ENCODE results near the gene HDGFL2.

HDGFL2 gene

DNA sequence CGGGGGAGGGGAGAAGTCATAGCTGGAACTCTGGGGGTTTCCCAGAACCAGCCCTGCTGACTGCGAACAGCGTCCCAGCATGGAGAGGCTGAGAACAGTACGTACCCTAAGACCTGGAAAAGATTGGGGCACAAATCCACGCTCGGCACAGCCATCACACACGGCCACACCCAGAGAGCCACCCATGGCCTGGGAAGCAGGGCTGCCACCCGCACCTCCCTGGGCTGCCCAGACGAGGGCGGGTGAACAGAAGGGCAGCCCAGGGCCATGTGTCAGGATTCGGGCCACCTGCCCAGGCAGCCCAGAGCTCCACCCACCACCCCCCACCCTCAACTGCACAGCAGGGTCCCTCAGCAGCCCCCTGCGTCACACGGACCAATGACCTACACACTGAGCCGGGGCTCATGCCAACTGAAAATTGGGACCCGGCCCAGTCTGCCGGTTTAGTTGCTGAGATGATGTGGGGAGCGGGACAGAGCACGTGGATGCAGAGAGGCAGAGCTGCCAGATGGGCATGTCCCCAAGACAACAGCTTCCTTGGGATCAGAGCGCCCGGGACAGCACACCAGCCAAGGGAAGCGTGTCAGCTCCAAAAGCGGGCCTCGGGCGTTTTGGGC, 23.0 kb upstream of the HDGFL2 start:
- no peak for TF ChIP-seq CTCF (IDR thresholded peaks at IDR 0.05; ENCODE audit: low read depth, low read length)
- H3K4me3 ChIP-seq (replicated peaks in 1 of 2; ENCODE audit: low read depth in 2 of 2, low read length in 2 of 2) = no peak overlapping the region
- no peak for DNase-seq (ENCODE audit: low read depth in 2 of 2)

DNA sequence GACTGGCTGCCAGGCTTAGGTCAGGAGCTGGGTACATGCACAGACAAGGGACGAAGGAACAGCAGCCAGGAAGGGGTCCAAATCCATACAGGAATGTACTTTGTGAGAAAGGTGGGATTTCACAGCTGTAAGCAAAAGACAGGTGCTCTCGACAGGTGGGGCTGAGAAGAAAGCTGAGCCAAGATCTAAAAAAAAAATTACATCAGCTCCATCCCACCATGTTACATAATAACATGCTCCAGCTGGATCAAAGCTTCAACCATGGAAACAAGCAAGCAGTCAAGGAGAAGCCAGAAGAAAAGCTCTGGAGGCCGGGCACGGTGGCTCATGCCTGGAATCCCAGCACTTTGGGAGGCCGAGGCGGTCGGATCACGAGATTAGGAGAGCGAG, 22.5 kb upstream of the HDGFL2 start:
- H3K4me3 ChIP-seq (replicated peaks in 1 of 2; ENCODE audit: low read depth in 2 of 2, low read length in 2 of 2) = no peak overlapping the region
- no peak for TF ChIP-seq CTCF (IDR thresholded peaks at IDR 0.05; ENCODE audit: low read depth, low read length)
- DNase-seq (ENCODE audit: low read depth in 2 of 2) = no peak

- no peak overlapping the region for H3K4me3 ChIP-seq (replicated peaks in 1 of 2; ENCODE audit: low read depth in 2 of 2, low read length in 2 of 2)
- DNase-seq (ENCODE audit: low read depth in 2 of 2) = no peak
- no peak for TF ChIP-seq CTCF (IDR thresholded peaks at IDR 0.05; ENCODE audit: low read depth, low read length)
These were observed 19.7 kb upstream of the HDGFL2 start for GRCh38 chr19:4452230-4452990.

GRCh38 chr19:4453232-4454179, 18.6 kb upstream of the HDGFL2 start:
- no peak overlapping the region for H3K4me3 ChIP-seq (replicated peaks in 1 of 2; ENCODE audit: low read depth in 2 of 2, low read length in 2 of 2)

DNA sequence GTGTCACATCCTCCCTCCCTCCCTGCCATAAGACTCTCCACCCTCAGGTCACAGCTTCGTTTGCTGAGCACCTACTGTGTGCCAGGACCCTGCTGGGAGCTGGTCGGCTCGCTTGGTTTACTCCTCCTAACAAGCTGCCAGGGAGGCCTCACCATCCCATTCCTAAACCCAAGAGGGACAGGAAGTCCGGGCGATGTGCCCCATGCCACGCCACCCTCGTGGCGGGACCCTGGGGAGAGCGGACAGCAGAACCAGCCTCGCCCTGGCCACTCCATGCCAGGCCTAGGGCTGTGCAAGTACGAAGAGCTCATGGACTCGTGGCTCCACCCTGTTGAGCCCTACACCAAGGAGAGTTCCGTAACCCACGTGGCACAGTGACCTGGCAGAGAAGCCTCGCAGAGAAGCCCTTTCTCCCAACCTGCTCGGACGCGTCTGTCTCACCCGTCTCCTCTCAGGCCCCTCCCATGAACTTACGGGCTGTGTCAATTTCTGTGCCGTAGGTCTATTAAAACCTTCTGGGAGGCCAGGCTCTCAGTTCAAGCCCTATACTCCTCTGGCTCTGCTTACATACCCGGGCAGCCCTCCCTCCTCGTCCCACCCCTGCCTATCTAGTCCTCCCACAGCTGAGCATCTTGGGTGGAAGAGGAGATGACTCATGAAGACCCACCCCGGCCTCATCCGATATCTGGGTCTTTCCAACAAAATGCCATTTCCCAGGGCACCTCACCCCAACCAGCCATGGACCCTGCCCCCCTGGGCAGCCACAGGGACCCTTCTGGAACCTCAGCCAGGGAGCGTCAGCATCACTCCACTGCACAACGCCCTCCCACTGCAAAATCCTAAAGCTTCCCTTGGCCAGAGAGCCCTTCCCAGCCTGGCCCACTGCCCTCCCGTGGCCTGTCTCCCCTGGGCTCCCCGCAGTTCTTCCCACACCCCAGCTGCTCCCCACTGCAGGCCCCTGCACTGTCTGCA, 17.1 kb upstream of the HDGFL2 start:
- H3K4me3 ChIP-seq (replicated peaks in 1 of 2; ENCODE audit: low read depth in 2 of 2, low read length in 2 of 2) = peak overlapping the region; percentile 78 to 85
- peak; percentile 43 to 87 for DNase-seq (ENCODE audit: low read depth in 2 of 2)
- TF ChIP-seq CTCF (IDR thresholded peaks at IDR 0.05; ENCODE audit: low read depth, low read length) = no peak

More at GRCh38 chr19:4453232-4454179, 18.6 kb upstream of the HDGFL2 start:
- no peak for TF ChIP-seq CTCF (IDR thresholded peaks at IDR 0.05; ENCODE audit: low read depth, low read length)
- DNase-seq (ENCODE audit: low read depth in 2 of 2) = no peak
